ENCODE measurements around the gene LIPC.

- no peak for TF ChIP-seq CTCF (IDR thresholded peaks at IDR 0.05)
- TF ChIP-seq ZFX (IDR thresholded peaks at IDR 0.05; ENCODE audit: borderline replicate concordance): no peak
Measured at GRCh38 chr15:58393241-58393662, 38.5 kb upstream of the LIPC start.
